ENCODE results near the gene PTPRM.

Gene PTPRM

GRCh38 chr18:7607540-7608173 is 40.5 kb downstream of the PTPRM start:
- no peak overlapping the region for H3K4me3 ChIP-seq (ENCODE audit: low read depth, low read length)
- no peak for DNase-seq (ENCODE audit: low read depth)
- no peak for TF ChIP-seq POLR2A (IDR thresholded peaks at IDR 0.05; ENCODE audit: extremely low read depth, insufficient read length)
- no peak for TF ChIP-seq MAX (IDR thresholded peaks at IDR 0.05; ENCODE audit: low read depth, low read length)
- TF ChIP-seq MYC (IDR thresholded peaks at IDR 0.05; ENCODE audit: low read depth, low read length) = no peak
- no peak for TF ChIP-seq CTCF (IDR thresholded peaks at IDR 0.05; ENCODE audit: low read depth, low read length)

- H3K4me3 ChIP-seq (ENCODE audit: low read depth, low read length) = no peak overlapping the region
- TF ChIP-seq MYC (IDR thresholded peaks at IDR 0.05; ENCODE audit: low read depth, low read length) = no peak
- TF ChIP-seq POLR2A (IDR thresholded peaks at IDR 0.05; ENCODE audit: extremely low read depth, insufficient read length) = no peak
- no peak for TF ChIP-seq MAX (IDR thresholded peaks at IDR 0.05; ENCODE audit: low read depth, low read length)
- no peak for TF ChIP-seq CTCF (IDR thresholded peaks at IDR 0.05; ENCODE audit: low read depth, low read length)
- DNase-seq (ENCODE audit: low read depth) = no peak
Observed at GRCh38 chr18:7608174-7608550, 41.0 kb downstream of the PTPRM start.

GRCh38 chr18:7608781-7609201 is 41.7 kb downstream of the PTPRM start:
- no peak overlapping the region for H3K4me3 ChIP-seq (ENCODE audit: low read depth, low read length)
- no peak for TF ChIP-seq CTCF (IDR thresholded peaks at IDR 0.05; ENCODE audit: low read depth, low read length)
- TF ChIP-seq MYC (IDR thresholded peaks at IDR 0.05; ENCODE audit: low read depth, low read length) = no peak
- TF ChIP-seq POLR2A (IDR thresholded peaks at IDR 0.05; ENCODE audit: extremely low read depth, insufficient read length) = no peak
- no peak for TF ChIP-seq MAX (IDR thresholded peaks at IDR 0.05; ENCODE audit: low read depth, low read length)
- no peak for DNase-seq (ENCODE audit: low read depth)

GRCh38 chr18:7609617-7610016 is 42.5 kb downstream of the PTPRM start:
- TF ChIP-seq MAX (IDR thresholded peaks at IDR 0.05; ENCODE audit: low read depth, low read length) = no peak
- TF ChIP-seq MYC (IDR thresholded peaks at IDR 0.05; ENCODE audit: low read depth, low read length) = no peak
- TF ChIP-seq CTCF (IDR thresholded peaks at IDR 0.05; ENCODE audit: low read depth, low read length) = no peak
- TF ChIP-seq POLR2A (IDR thresholded peaks at IDR 0.05; ENCODE audit: extremely low read depth, insufficient read length) = no peak
- no peak overlapping the region for H3K4me3 ChIP-seq (ENCODE audit: low read depth, low read length)
- DNase-seq (ENCODE audit: low read depth) = no peak

GRCh38 chr18:7614042-7614441 is 46.9 kb downstream of the PTPRM start:
- no peak for DNase-seq (ENCODE audit: low read depth)
- no peak for TF ChIP-seq MAX (IDR thresholded peaks at IDR 0.05; ENCODE audit: low read depth, low read length)
- no peak for TF ChIP-seq MYC (IDR thresholded peaks at IDR 0.05; ENCODE audit: low read depth, low read length)
- no peak for TF ChIP-seq CTCF (IDR thresholded peaks at IDR 0.05; ENCODE audit: low read depth, low read length)
- no peak for TF ChIP-seq POLR2A (IDR thresholded peaks at IDR 0.05; ENCODE audit: extremely low read depth, insufficient read length)
- no peak overlapping the region for H3K4me3 ChIP-seq (ENCODE audit: low read depth, low read length)
